GM18519 (cell line): ENCODE results near the gene FGFRL1.

Experiments used
- ATAC-seq: cut with Tn5 transposase; IDR thresholded peaks from one replicate; pipeline ENCODE4 v1.9.1; 2021; ENCODE audit warnings: mild to moderate bottlenecking, moderate library complexity; ENCODE audit not compliant: unreplicated experiment, low FRiP score

FGFRL1 gene

DNA sequence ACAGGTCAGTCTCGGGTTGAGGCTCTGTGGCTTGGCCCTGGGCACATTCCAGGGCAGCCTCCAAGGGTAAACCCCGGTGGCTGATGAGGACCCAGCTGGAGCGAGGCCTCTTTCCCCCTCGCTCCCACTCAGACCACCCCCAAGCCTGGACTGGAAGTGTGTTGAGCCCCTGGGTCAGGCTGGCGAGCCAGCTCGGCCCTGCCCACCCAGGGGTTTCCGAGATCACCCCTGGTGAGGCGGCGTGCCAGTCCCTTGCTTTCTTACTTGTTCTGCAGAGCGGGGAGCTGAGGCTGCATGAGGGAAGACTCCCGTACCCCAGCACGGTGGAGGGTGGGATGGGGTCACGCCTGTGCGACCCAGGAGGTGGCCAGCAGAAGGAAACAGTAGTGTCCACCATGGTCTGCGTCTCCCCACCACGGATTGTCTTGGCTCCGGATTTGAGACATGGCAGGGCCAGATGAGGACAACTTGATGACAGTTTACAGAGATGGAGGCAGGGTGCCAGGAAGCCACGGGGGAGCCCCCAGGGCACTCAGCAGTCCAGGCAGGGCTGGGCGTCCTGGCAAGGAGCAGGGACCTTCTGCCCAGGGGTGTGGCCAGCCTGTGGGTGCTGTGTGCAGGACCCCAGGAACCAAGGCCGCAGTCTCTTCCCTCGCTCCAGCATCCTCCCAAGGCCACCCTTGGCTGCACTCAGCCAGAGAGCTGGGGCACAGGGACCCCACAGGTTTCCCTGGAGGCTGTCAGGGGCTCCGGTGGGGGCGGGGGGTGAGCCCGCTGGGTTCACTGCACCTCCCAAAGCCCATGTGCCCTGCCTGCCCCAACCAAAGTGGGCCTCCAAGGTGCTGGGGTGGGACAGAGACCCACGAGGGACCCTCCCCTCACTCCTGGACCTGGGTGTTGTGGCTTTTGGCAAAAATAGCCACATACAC, 6.6 kb upstream of the FGFRL1 start:
- ATAC-seq: no peak

DNA sequence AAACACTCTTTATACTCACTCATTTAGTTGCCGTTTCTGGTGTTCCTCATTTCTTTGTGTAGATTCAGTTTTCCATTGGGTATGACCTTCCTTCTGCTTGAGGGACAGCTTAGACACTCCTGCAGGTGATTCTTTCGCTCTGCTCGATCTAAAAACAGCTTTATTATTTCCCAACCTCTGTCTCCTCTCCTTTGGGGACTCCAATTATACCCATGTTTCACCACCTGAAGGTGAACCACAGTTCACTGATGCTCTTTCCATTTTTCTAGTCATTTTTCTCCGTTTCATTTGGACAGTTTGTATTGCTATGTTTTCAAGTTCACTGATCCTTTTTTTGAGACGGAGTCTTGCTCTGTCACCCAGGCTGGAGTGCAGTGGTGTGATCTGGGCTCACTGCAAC, 4.6 kb upstream of the FGFRL1 start:
- ATAC-seq: no peak

DNA sequence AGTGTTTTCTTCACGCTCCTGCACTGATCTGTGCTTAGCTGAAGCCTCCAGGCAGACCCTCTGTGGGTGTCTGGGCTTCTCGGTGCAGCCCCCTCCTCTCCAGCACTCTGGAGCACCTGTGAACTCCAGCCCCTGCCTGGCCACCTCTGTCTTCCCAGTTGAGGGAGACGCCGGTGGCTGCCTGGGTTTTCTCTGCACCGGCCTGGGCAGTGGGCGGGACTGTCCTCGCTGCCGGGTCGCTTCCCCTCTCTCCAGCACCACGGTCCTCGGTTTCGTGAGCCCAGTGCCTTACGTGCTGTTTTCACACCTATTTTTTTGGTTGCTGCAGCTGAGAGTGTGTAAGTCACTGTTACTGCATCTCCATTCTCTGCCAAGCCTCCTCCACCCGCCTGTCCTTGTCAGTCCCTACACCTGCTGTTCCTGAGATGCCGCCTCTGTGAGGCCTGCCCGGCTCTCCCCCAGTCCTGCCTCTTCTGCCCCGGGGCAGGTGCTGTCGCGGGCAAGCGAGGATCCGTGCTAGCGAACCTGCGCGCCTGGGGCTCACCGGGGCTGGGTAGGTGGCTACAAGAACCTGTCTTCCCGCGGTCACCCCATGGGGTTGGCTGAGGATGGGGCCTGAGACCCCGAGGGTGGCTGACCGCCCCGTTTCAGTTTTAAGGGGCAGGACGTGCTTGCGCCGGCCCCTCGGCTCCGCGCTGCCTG, 2.4 kb upstream of the FGFRL1 start:
- ATAC-seq: no peak

DNA sequence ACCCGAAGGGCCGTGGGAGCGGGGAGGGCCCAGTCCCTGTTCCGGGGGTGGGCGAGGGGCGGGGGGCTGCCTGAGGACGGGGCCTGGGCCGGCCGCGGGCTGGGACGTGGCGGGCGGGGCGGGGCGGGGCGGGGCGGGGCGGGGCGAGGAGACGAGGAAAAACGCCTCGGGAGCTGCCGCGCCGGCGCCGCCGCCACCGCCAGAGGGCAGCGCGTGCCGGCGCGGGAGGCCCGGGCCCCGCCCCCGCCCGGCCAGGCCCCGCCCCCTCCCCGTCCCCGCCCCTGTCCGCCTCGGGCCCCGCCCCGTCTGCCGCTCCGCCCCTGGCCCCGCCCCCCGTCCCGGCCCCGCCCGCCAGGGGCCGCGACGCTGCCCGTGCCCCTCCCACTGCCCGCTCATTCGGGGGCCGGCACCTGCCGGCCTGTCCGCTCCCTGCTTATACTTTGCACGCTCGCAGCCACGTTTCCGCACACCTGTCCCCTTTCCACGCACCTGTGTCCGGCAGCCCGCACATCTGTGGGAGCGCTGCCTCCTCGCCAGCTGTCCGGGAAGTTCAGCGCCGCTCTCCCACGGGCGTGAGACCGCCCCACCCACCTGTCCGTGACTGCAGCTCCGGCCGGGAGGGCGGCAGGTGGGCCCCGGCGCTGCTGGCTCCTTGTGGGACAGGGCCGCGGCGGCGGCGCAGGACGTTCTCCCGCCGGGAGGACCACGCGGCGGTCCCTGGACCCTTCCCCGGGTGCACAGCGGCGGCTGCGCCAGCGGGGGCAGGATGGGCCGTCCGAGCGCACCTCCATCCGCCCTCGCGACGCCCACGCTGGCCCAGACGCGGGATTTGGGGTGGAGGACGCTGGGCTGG, 1.7 kb upstream of the FGFRL1 start:
- ATAC-seq: no peak

DNA sequence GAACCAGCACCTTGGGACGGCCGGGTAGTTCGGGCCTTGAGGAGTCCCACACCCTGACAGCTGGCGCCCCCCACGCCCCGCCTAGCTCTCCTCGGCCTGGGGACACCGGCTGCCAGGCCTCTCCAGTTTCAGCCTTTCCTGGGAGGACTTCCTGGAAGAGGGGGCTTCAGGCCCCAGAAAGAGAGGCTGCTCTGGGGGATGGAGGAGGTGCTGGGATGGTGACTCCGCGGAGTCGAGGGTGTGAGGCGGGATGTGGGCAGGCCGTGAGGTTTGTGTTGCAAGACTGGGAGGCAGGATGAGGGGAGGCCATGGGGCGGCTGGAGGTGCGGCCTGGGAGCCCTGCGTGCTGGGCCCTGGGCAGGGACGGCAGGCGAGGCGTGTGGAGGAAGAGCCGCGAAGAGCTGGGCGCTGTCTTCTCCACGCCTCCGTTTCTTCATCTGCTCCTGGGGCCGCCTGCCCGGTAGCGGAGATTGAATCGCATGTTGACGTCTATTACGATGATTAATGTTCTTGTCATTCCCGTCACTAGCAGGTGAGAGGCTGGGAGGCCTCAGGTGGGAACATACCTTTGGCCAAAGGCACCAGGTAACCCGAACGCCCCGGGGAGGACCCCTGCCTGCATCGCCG, 918 bp upstream of the FGFRL1 start:
- ATAC-seq: no peak

DNA sequence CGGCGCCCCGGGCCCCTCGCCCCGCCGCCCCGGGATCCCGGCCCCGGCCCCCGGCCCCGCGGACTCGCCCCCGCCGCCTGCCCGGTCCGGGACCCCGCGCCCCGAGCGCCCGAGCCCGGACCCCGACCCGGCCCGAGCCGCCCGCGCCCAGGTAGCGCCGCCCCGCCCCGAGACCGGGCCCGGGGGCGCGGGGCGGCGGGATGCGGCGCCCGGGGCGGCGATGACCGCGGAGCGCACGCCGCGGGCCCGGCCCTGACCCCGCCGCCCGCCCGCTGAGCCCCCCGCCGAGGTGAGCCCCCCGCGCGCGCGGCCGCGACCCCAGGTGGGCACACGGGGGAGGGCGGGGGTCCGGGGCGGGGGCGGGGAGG, 224 bp downstream of the FGFRL1 start:
- no peak for ATAC-seq

DNA sequence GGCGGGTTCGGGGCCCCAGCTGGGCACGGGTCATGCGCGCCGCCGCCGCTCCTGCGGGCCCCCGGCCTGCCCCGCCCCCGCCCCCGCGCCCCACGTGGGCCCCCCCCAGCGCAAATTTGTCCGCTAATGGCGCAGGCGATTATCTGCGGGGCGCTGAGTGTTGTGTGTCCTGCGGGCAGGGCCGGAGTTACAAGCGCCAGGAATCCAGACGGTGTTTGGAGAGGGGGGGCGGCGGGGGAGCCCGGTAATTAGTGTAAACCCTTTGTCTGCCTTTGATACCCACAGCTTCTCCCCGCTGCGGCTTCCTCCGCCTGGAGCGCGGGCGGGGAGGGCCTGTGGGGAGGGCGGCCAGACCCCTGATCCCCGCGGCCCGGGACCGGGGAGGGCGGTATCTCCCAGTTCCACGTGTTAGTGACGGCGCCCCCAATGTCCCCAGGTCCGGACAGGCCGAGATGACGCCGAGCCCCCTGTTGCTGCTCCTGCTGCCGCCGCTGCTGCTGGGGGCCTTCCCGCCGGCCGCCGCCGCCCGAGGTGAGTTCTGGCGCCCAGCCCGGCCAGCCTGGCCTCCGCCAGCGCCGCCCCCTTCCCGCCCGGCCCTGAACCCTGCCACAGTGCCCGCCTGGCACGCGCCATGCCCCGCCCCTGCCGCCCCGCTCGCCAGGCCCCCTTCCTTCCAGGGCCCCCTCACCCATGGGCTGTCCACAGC, 761 bp downstream of the FGFRL1 start:
- no peak for ATAC-seq

DNA sequence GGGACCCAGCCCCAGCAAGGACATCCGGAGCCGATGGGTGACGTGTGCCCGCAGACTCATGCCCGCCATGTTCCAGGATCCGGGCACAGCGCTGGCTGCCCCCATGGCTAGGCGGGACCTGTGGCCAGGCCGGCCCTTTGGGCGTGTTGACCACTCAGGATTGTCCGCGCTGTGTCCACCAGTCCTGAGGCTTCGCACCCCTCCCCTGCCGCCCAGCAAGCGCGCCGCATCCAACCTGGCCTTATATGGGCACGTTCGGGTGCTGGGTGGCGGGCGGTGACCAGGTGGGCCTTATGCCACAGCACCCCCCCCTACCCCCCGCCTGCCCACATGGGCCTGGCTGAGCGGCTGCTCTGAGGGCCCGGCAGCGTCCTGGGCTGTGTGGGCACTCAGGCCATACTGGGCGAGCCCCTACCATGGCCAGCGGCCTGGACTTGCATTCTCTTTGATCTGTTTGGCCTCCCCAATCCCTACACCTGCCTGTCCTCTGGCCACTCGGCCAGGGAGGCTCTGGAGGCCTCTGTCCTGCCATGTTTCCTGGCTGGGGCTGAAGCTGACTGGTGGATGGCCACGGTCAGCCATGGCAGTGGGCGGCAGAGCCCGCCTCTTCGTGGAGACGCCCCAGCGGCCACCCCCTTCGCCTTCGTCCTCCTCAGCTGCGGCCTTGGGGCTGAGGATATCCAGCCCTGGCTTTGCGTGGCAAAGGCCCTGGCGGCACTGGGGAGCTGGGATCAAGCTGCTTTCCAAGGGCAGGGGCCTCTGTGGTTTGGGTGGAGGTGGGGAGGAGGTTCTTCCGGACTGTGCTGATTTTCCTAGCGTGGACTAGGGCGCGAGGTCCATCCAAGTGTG, 2.0 kb downstream of the FGFRL1 start:
- ATAC-seq: no peak

DNA sequence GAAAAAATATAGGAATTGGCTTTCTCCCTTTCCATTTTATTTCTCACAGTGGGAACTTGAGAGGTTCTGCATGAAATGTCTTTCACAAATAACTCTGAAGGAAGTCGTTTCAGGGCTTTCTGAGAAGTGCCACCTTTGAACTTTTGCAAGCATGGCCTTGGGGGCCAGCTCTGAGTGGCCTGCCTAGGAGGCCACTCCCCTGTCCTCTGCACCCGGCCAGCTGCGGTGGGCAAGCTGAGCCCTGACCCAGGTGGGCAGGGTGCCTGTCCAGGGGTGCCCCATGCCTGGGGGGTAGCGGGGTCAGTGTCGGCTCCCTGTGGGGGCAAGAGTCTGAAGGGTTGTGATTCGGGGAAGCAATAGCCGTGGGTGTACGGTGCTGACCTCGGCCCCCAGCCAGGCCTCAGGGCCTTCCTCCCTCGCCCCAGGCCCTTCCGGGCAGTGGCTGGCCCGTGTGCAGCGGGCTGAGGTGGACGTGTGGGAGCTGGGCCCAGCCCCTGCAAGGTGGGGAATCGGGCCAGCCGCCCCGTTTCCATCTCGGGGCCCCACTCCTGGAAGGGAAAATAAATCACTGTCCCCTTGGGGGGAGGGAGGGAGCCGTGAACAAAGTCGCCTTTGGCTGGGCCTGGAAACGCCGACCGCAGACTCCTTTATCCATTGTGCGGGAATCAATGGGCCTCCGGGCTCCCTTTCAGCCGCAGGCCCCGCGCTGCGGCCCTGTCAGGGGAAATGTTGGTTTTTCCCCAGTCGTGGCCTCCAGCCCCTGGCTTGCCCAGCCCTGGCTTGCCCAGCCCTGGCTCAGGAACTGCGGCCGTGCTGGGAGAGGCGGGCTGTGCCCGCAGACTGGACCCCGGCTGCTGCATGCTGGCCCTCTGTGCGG, 3.1 kb downstream of the FGFRL1 start:
- ATAC-seq: no peak

DNA sequence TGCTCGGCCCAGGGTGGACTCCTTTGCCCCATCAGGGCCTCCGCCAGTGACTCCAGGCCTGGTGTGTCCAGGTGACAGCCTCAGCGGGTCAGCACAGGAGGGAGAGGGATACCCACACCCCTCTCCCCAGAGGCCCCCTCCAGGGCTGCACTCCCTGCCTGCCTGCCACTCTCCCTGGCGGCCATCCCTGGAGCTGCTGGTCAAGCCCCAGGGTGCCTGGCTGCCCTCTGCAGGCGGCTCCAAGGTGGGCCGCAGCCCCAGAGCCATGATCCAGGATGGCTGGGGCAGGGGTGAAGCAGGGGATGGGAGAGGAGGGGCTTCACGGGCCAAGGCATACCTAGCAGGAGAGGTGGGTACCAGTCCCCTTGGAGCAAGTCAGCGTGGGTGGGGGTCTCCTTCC, 3.8 kb downstream of the FGFRL1 start:
- ATAC-seq: no peak

DNA sequence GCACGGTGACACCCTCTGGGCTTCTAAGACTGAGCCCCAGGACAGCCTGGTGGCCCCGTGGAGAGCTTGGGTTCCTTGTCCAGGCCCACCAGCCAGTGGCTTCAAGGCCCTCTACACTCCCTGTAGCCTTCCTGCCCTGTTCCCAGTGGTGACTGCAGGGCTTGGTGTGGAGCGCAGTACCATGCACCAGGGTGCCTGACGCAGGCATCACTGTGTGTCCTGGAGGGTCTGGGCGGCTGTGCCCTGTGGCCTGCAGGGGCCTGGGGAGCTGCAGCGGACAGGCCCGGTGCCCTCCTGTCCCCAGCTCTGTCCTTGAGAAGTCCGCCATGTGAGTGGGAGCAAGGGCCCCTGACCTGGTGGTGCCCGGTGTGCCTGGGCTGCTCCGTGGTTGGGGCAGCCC, 4.3 kb downstream of the FGFRL1 start:
- no peak for ATAC-seq

DNA sequence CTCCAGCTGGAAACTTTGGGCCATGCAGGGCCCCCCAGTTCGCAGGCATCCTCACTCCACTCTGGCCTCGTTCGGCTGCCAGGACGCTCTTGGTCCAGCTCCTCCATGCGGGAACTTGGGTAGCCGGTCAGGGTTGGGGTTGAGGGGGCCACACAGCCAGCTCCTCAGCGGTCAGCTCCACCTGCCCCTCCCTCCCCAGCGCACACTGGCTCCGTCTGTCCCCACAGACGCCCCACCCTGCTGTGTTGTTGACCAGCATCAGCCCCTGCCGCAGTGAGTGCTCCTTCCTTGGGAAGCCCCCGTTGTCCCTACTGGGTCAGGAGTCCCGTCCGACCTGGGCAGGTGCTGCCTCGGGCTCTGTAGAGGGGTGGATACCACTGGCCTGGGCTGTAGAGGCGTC, 5.8 kb downstream of the FGFRL1 start:
- ATAC-seq: no peak

DNA sequence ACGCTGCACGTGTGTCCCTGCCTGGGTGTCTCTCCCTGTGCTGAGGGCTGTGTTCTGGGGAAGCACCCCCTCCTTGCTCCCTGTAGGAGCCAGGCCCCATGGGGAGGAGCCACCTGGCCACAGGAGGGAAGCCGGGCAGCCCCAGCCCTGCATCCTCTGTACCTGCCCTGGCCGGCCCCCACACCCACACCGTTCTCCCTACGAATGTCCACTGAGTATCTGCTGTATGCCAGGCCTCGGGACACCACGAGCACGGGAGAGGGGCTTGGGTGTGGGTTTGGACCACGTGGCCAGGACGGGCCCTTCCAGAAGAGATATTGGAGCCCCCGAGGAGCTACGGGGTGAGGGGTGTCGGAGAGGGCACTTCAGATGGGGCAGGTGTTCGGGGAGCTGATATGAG, 6.3 kb downstream of the FGFRL1 start:
- no peak for ATAC-seq

DNA sequence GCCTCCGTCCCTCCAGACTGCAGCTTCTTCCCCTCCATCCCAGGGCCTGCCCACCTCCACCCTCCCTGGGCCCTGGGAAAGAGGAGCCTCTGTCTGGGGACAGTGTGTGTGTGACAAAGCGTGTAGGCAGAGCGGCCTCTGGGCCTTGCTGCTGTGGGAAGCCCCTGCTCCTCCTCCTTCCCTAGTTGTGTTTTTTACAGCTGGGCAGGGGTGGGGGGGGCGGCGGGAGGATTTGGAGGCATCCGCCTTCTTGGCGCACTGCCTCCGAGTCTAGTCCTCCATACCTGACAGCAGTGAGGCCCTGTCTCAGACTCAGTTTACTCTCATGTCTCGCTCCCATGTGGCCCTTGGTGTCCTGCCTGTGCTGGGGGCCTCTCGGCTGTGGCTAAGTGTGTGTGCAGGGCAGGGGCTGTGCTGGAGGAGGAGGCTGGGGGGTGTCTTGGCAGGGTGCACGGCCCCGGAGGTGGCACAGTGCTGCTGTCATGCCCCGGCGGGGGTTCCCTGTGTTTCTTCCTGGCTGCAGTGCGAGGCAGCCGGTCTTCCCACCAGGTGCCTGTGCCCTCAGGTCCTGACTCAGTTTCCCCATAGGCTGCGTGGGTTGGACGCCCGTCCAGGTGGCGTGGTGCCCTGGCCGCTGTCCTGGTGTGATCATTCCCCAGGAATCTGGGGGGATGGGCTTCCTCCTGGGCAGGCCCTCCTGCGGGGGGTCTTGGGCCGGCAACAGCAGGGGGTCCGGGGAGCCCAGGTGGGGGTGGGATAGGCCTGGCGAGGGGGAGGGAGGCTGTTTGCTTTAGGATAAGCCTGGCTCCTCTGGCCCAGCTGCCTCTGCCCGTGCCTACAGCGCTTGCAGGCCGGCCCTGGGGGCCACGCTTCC, 7.0 kb downstream of the FGFRL1 start:
- ATAC-seq: no peak

DNA sequence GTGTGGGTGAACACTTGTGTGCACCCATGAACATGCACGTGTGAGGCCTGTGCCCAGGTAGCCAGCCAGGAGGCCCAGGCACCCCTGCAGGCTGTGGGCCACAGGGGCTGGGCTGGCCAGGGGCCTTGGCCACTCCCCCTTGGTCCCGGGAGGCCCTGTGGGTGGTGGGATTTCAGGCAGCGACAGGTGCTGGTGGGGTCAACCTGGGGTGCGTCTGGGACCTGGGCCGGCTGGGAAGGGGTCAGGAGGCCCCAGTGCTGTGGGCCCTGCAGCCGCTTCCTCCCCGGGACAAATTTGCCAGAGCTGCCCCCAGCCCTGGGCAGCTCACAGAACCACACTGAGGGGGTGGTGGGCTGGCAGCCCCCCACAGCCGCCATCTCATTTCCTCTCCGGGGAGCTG, 7.9 kb downstream of the FGFRL1 start:
- ATAC-seq: no peak

DNA sequence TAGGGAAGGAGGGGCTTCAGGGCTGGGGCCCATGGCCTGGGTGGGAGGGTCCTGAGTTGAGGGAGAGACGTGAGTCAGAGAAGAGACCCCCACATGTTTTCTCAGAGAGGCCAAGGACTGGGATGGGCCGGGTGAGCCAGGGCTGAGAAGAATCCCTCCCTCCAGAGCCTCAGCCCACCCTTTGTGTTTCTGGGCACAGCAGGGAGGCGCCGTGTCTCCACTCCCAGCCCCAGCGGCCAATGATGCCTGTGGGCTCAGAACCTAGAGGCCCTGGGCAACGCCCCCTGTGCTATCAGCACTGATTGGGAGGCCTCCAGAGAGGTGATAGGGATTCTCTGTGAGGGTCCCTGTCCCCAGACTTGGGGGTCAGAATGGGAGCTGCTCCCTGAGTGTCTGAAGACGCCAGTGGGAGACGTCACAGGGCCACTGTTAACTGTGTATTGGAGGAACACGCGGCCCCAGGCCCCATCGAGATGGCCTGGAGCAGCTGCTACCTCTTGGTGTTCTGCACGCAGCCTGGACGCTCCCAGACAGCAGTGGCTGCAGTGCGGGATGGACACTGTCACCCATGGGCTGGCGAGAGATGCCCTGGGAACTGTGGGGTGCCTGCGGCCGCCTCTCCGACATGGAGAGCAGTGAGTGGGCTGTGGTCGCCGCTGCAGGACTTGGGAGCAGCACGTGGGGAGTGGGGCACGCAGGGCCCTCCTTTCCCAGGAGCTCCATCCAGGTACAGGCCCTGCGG, 8.5 kb downstream of the FGFRL1 start:
- no peak for ATAC-seq
